Measurements from ENCODE around the gene SLC39A11.

DNA sequence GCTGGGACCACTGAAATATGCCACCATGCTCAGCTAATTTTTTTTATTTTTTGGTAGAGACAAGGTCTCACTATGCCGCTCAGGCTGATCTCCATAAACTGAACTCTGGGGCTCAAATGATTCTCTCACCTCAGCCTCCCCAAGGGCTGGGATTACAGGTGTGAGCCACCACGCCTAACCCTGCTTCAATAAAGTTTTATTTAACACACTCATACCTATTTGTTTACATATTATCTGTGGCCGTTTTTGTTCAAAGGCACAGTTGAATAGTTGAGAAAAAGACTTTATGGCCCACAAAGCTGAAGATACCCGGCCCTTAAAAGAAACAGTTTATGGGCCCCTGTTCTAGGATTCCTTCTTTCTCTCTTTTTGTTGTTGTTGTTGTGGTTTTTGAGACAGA lies 419.8 kb downstream of the SLC39A11 start:
- TF ChIP-seq POLR2A (IDR thresholded peaks at IDR 0.05), result no peak
- TF ChIP-seq, protein P1, sequence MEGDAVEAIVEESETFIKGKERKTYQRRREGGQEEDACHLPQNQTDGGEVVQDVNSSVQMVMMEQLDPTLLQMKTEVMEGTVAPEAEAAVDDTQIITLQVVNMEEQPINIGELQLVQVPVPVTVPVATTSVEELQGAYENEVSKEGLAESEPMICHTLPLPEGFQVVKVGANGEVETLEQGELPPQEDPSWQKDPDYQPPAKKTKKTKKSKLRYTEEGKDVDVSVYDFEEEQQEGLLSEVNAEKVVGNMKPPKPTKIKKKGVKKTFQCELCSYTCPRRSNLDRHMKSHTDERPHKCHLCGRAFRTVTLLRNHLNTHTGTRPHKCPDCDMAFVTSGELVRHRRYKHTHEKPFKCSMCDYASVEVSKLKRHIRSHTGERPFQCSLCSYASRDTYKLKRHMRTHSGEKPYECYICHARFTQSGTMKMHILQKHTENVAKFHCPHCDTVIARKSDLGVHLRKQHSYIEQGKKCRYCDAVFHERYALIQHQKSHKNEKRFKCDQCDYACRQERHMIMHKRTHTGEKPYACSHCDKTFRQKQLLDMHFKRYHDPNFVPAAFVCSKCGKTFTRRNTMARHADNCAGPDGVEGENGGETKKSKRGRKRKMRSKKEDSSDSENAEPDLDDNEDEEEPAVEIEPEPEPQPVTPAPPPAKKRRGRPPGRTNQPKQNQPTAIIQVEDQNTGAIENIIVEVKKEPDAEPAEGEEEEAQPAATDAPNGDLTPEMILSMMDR (IDR thresholded peaks at IDR 0.05), result no peak

Data from body of pancreas (tissue), 4 donors.